Measurements from ENCODE around the gene TRIM39. TPM values are rescaled to one million over a fixed set of nuclear protein-coding genes. Genes with fewer than 3 reads are reported as not detected.

TRIM39 gene
- total and polyA plus RNA-seq, 2 of the 13 experiments (the other 11 are each of a cell fraction or from before 2014, with no cell fraction given): 7.7 to 14.6 TPM

GRCh38 chr6:30345852-30346251 is 19.1 kb downstream of the TRIM39 start (continued):
- TF ChIP-seq HBP1 (CRISPR knock-in tag; IDR thresholded peaks at IDR 0.05; ENCODE audit: low read depth) (no peak), NFRKB (IDR thresholded peaks at IDR 0.05) (no peak), SP1 (IDR thresholded peaks at IDR 0.05) (no peak), SP1 (CRISPR knock-in tag; IDR thresholded peaks at IDR 0.05) (no peak), ZNF484 (CRISPR knock-in tag; IDR thresholded peaks at IDR 0.05; ENCODE audit: borderline replicate concordance, low read depth) (no peak), ZNF558 (CRISPR knock-in tag; IDR thresholded peaks at IDR 0.05; ENCODE audit: borderline replicate concordance) (no peak), ZNF556 (CRISPR knock-in tag; IDR thresholded peaks at IDR 0.05; ENCODE audit: borderline replicate concordance) (no peak)

- Histone ChIP-seq H3K79me2 (ENCODE audit: insufficient read depth, low read length) (peaks cover 3% of the 10 kb centered on the region), H3K36me3 (replicated peaks in 1 of 2; ENCODE audit: control insufficient read depth in 1 of 2, insufficient read depth in 2 of 2, low read length in 2 of 2) (peaks cover 0 to 5% of the 10 kb centered on the region in 2 experiments; a peak in 3 of 5 replicates), H3K4me3 (replicated peaks in 1 of 3; ENCODE audit: insufficient read depth in 1 of 3, low read depth in 2 of 3, low read length in 3 of 3) (no peak overlapping the region), H3K4me1 (ENCODE audit: insufficient read depth, low read length) (peaks cover 18% of the 10 kb centered on the region), H3K27me3 (ENCODE audit: control insufficient read depth in 1 of 2, insufficient read depth in 2 of 2, low read length in 2 of 2) (no peaks in the 10 kb centered on the region; a peak in 1 of 5 replicates), H2AFZ (ENCODE audit: low read length) (no peak overlapping the region), H3K9me3 (ENCODE audit: low read length) (no peaks in the 10 kb centered on the region), H3K4me2 (ENCODE audit: low read depth, low read length) (no peak overlapping the region), H3K27ac (ENCODE audit: extremely low read length, insufficient read depth, low read length) (no peak overlapping the region), H4K20me1 (ENCODE audit: insufficient read depth, low read length) (no peaks in the 10 kb centered on the region), H3K9ac (ENCODE audit: insufficient read depth, low read depth, low read length) (no peak overlapping the region)
- intact Hi-C loops (cut with micrococcal nuclease; ENCODE audit: unreplicated experiment): no loop called here
- TF ChIP-seq ZNF335 (CRISPR knock-in tag; IDR thresholded peaks at IDR 0.05) (no peak), STAT6 (CRISPR knock-in tag; IDR thresholded peaks at IDR 0.05; ENCODE audit: borderline replicate concordance) (no peak)
- 69% methylated on average over 3 of the region's 3 CpGs for WGBS (ENCODE audit: low lambda C conversion rate)
- BruUV-seq (replicated peaks): no TSS peak
- in situ Hi-C loops (cut with HindIII; ENCODE audit: extremely low pct_ligation_motif_present, low pct_unique_long_range_greater_than_20kb): no loop called here
- ChIA-PET POLR2A (no interaction called here), CTCF (ENCODE audit: low intra/inter-chr PET ratio, low total read pairs) (no interaction called here)
- ATAC-seq (no peak), FAIRE-seq (no peak), DNase-seq (ENCODE audit: low spot score) (no peak)
Observed at GRCh38 chr6:30348957-30349356, 22.2 kb downstream of the TRIM39 start.
